Measurements from ENCODE around the gene ETV3L.

- TF ChIP-seq EZH2 (IDR thresholded peaks at IDR 0.05; ENCODE audit: borderline replicate concordance, low read depth, low read length, severe bottlenecking) (no peak), CTCF (IDR thresholded peaks at IDR 0.05; ENCODE audit: borderline replicate concordance, extremely low read depth, low read length, poor library complexity, severe bottlenecking) (no peak)
These were observed 5.1 kb upstream of the ETV3L start for GRCh38 chr1:157104598-157105293.

Data from DND-41 (cell line).